A549 (cell line): ENCODE results near the gene AFF2. TPM values are rescaled to one million over a fixed set of nuclear protein-coding genes. Genes with fewer than 3 reads are reported as not detected.

ENCODE experiments used
- ATAC-seq, 2 experiments: fragments of 200-7000 bp in 1 of 2; fragments of >200 bp in 1 of 2; cut with Nextera tagmentation in 1 of 2; cut with Tn5 transposase in 1 of 2; 3 replicates each; pipeline versions ENCODE4 v1.8.0 to v1.9.1; 2018 to 2020; ENCODE audit warnings: mild to moderate bottlenecking in 1 of 2, moderate library complexity in 1 of 2
- CTCF ChIA-PET: fragments of 300-600 bp; sonication (Branson Sonifier 250); formaldehyde crosslinking; extraction: SDS; loops from one replicate; lab custom pipeline; 2021; ENCODE audit warnings: antibody characterized with exemption, inconsistent platforms; lab: Yijun Ruan, JAX
- POLR2A ChIA-PET: fragments of 350-600 bp; formaldehyde crosslinking; extraction: SDS; loops from one replicate; lab custom pipeline; 2021; ENCODE audit warnings: antibody characterized with exemption, inconsistent platforms; lab: Yijun Ruan, JAX
- DNase-seq, 2 experiments: peaks; one replicate each; pipeline versions ENCODE4 v3.0.0 to v3.0.0-alpha.2; 2011 to 2016; ENCODE audit warnings: low read depth in 1 of 2, low spot score in 1 of 2
- FAIRE-seq: peaks from 2 replicates; lab custom pipeline; 2011; peaks lifted over from hg19 to GRCh38; lab: Jason Lieb, UNC
- H3K27ac ChIP-seq, 2 experiments: fragments of >200 bp; sonication (Bioruptor Twin); formaldehyde crosslinking; 3 replicates each; pipeline ENCODE4 v1.5.1; 2016 to 2017
- H3K4me1 ChIP-seq: fragments of >200 bp; sonication (Bioruptor Twin); formaldehyde crosslinking; 3 replicates; pipeline ENCODE4 v1.6.1; 2016
- H3K4me2 ChIP-seq: fragments of >200 bp; sonication (Bioruptor Twin); formaldehyde crosslinking; 3 replicates; pipeline ENCODE4 v1.6.1; 2016
- H3K4me3 ChIP-seq: fragments of >200 bp; sonication (Bioruptor Twin); formaldehyde crosslinking; 3 replicates; pipeline ENCODE4 v1.5.1; 2016
- H3K9me3 ChIP-seq: fragments of >200 bp; sonication (Bioruptor Twin); formaldehyde crosslinking; 3 replicates; pipeline ENCODE4 v1.6.1; 2016
- BHLHE40 ChIP-seq: IDR thresholded peaks from 2 replicates; pipeline ENCODE4 v1.6.1; 2012; ENCODE audit warnings: low read depth, low read length, inconsistent platforms
- CBX2 ChIP-seq: fragments of 200-600 bp; sonication (generic); IDR thresholded peaks from 2 replicates; pipeline ENCODE4 v1.6.1; 2016; ENCODE audit warnings: low read depth, mild to moderate bottlenecking, borderline replicate concordance
- CHD2 ChIP-seq: fragments of 150-350 bp; IDR thresholded peaks from 2 replicates; pipeline ENCODE4 v1.6.1; 2014; ENCODE audit warnings: low read length; ENCODE audit not compliant: partially characterized antibody
- CHD4 ChIP-seq: fragments of 200-600 bp; sonication (generic); IDR thresholded peaks from 2 replicates; pipeline ENCODE4 v1.6.1; 2016; ENCODE audit warnings: antibody characterized with exemption, mild to moderate bottlenecking, borderline replicate concordance
- EHF ChIP-seq: fragments of 250-450 bp; sonication (Bioruptor Pico); IDR thresholded peaks from 2 replicates; pipeline ENCODE4 v1.5.0; 2020; ENCODE audit warnings: mild to moderate bottlenecking
- EHMT2 ChIP-seq: fragments of 200-600 bp; sonication (generic); IDR thresholded peaks from 2 replicates; pipeline ENCODE4 v1.6.1; 2016; ENCODE audit warnings: antibody characterized with exemption, low read depth, mild to moderate bottlenecking, moderate library complexity
- ESRRA ChIP-seq: fragments of 150-350 bp; IDR thresholded peaks from 2 replicates; pipeline ENCODE4 v1.6.1; 2014; ENCODE audit warnings: mild to moderate bottlenecking, low read length, borderline replicate concordance
- HDAC2 ChIP-seq: fragments of 200-600 bp; sonication (generic); IDR thresholded peaks from 2 replicates; pipeline ENCODE4 v1.6.1; 2016
- HEYL ChIP-seq: fragments of 250-450 bp; sonication (Bioruptor Pico); IDR thresholded peaks from 2 replicates; pipeline ENCODE4 v1.8.0; 2021; ENCODE audit warnings: mild to moderate bottlenecking, moderate library complexity
- HOXA7 ChIP-seq: fragments of 250-450 bp; sonication (Bioruptor Pico); IDR thresholded peaks from 2 replicates; pipeline ENCODE4 v1.5.0; 2020; ENCODE audit warnings: mild to moderate bottlenecking, moderate library complexity
- HOXB13 ChIP-seq: fragments of 250-450 bp; sonication (Bioruptor Pico); IDR thresholded peaks from 2 replicates; pipeline ENCODE4 v1.5.0; 2020; ENCODE audit warnings: low read depth, mild to moderate bottlenecking, moderate library complexity
- JUN ChIP-seq, 2 experiments: fragments of >200 bp; sonication (Bioruptor Twin); formaldehyde crosslinking; IDR thresholded peaks; 2 replicates in 1 of 2; 3 replicates in 1 of 2; pipeline ENCODE4 v1.6.1; 2016 to 2017
- KDM5A ChIP-seq: fragments of 200-600 bp; sonication (generic); IDR thresholded peaks from 2 replicates; pipeline ENCODE4 v1.6.1; 2016; ENCODE audit warnings: antibody characterized with exemption, mild to moderate bottlenecking
- NPAS2 ChIP-seq: fragments of 250-450 bp; sonication (Bioruptor Pico); IDR thresholded peaks from 2 replicates; pipeline ENCODE4 v1.8.0; 2022; ENCODE audit warnings: mild to moderate bottlenecking, moderate library complexity, borderline replicate concordance
- NR3C1 ChIP-seq: fragments of >200 bp; sonication (Bioruptor Twin); formaldehyde crosslinking; IDR thresholded peaks from 3 replicates; pipeline ENCODE4 v1.6.1; 2017
- POLR2A ChIP-seq: IDR thresholded peaks from 2 replicates; pipeline ENCODE4 v1.6.1; 2012; ENCODE audit warnings: mild to moderate bottlenecking, low read length
- RARB ChIP-seq: fragments of 250-450 bp; sonication (Bioruptor Pico); IDR thresholded peaks from 2 replicates; pipeline ENCODE4 v1.8.0; 2021; ENCODE audit warnings: mild to moderate bottlenecking, moderate library complexity
- RCOR1 ChIP-seq: fragments of 150-350 bp; IDR thresholded peaks from 2 replicates; pipeline ENCODE4 v1.6.1; 2014; ENCODE audit warnings: antibody characterized with exemption, low read length, low read depth
- SREBF2 ChIP-seq: fragments of 450-650 bp; IDR thresholded peaks from 2 replicates; pipeline ENCODE4 v1.6.1; 2014; ENCODE audit warnings: mild to moderate bottlenecking, moderate library complexity
- TP53 ChIP-seq: fragments of 250-450 bp; sonication (Bioruptor Pico); IDR thresholded peaks from 2 replicates; pipeline ENCODE4 v1.5.0; 2021; ENCODE audit warnings: mild to moderate bottlenecking, moderate library complexity
- ZSCAN20 ChIP-seq: fragments of 250-450 bp; sonication (Bioruptor Pico); IDR thresholded peaks from 2 replicates; pipeline ENCODE4 v1.8.0; 2022; ENCODE audit warnings: mild to moderate bottlenecking, moderate library complexity
- WGBS: methylation state at CpG from one replicate; pipeline ENCODE4 v1.1.6; 2017; ENCODE audit errors: missing lambda C conversion rate; 5-methylcytosine and 5-hydroxymethylcytosine counted together
- polyA plus RNA-seq, 4 experiments: library from polyadenylated mRNA; depleted of rRNA in 3 of 4; stranded (reverse); fragments of >200 nt; fragmentation: RNase III in 1 of 4; extraction: RNeasy Plus Mini Kit Qiagen cat#74134 plus additional on column Dnase treatment in 1 of 4; gene quantifications; 2 replicates in 3 of 4; 3 replicates in 1 of 4; pipeline ENCODE4 v1.2.3, GENCODE V29; 2011 to 2017
- TF ChIP-seq, protein P1 (sequence below): fragments of 150-350 bp; IDR thresholded peaks from 2 replicates; pipeline ENCODE4 v1.6.1; 2014; ENCODE audit warnings: low read depth, mild to moderate bottlenecking, low read length
- TF ChIP-seq, protein P2 (sequence below): fragments of 250-450 bp; sonication (Bioruptor Pico); IDR thresholded peaks from 2 replicates; pipeline ENCODE4 v1.5.0; 2020; ENCODE audit warnings: low read depth, mild to moderate bottlenecking, moderate library complexity

AFF2 gene
- polyA plus RNA-seq, 2 of the 4 experiments (the other 2 are of a cell fraction) = 0.04 TPM; not detected in 1

DNA sequence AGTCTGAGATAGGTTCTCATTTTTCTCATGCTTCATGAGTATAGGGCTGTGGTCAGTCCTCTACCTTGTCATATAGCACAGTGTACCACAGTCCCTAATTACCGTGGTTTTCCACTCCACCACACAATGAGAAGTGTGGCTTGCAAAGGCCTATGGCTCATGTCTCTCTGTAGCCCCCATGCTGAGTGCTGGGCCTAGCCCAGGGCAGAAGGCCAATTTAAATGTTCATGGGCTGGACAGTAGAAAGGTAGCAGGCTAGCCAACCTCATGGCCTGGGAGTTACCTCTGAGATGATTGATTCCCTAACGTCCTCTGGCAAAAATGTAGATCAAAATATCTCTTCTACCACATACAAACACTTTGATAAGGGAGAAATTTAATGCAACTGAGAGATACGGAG lies 222.5 kb downstream of the AFF2 start:
- CTCF ChIA-PET = no interaction called here
- no peak for FAIRE-seq
- H3K9me3 ChIP-seq = no peaks in the 10 kb centered on the region
- H3K4me2 ChIP-seq = no peak overlapping the region
- no peak for DNase-seq
- no peak for ATAC-seq
- POLR2A ChIA-PET = no interaction called here
- 4% methylated on average over 3 of the region's 3 CpGs for WGBS
- no peak overlapping the region for H3K27ac ChIP-seq
- TF ChIP-seq EHMT2 (no peak), NPAS2 (CRISPR knock-in tag) (no peak), RCOR1 (no peak), KDM5A (no peak), HDAC2 (no peak), SREBF2 (no peak), TP53 (CRISPR knock-in tag) (no peak), CBX2 (no peak), JUN (IDR thresholded peaks at IDR 0.05) (no peak), EHF (no peak)
- no peaks in the 10 kb centered on the region for H3K4me1 ChIP-seq
- H3K4me3 ChIP-seq = no peak overlapping the region

DNA sequence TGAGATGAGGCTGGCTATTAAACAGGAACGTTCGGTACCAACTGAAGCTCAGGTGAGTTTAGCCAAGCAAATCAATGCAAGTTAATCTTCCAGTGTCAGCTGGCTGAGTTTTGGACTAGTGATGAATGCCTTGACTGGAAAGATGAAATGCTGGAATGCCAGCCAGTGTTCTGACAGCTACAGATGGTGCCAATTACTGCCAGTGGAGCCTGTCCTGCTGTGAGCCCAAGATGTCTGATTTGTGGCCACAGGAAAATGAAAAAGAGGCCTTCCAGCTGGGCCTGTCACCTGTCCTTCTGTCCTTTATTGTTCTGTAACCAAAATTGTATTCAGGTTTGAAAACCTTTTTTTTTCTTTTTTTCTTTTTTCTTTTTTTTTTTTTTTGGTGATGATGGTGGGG lies 223.1 kb downstream of the AFF2 start:
- 3% methylated on average over 2 of the region's 2 CpGs for WGBS
- H3K27ac ChIP-seq = no peak overlapping the region
- H3K4me2 ChIP-seq = no peak overlapping the region
- no peak overlapping the region for H3K4me3 ChIP-seq
- H3K4me1 ChIP-seq = no peaks in the 10 kb centered on the region
- H3K9me3 ChIP-seq = no peaks in the 10 kb centered on the region
- CTCF ChIA-PET = interaction anchor here (0.7 kb wide), 1 partner anchor 439 kb away, joined by 3 read pairs; no protein-coding TSS in a partner anchor
- ATAC-seq = no peak
- POLR2A ChIA-PET = no interaction called here
- no peak for DNase-seq
- FAIRE-seq = no peak
- no peak for TF ChIP-seq BHLHE40
- TF ChIP-seq HEYL (CRISPR knock-in tag) = no peak
- no peak for TF ChIP-seq HOXA7 (CRISPR knock-in tag)
- no peak for TF ChIP-seq CHD2
- TF ChIP-seq NR3C1 = no peak
- no peak for TF ChIP-seq ESRRA
- TF ChIP-seq EHMT2 = no peak
- no peak for TF ChIP-seq RARB (CRISPR knock-in tag)
- TF ChIP-seq, protein P1, sequence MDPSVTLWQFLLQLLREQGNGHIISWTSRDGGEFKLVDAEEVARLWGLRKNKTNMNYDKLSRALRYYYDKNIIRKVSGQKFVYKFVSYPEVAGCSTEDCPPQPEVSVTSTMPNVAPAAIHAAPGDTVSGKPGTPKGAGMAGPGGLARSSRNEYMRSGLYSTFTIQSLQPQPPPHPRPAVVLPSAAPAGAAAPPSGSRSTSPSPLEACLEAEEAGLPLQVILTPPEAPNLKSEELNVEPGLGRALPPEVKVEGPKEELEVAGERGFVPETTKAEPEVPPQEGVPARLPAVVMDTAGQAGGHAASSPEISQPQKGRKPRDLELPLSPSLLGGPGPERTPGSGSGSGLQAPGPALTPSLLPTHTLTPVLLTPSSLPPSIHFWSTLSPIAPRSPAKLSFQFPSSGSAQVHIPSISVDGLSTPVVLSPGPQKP = no peak
- TF ChIP-seq ZSCAN20 (CRISPR knock-in tag) = no peak

DNA sequence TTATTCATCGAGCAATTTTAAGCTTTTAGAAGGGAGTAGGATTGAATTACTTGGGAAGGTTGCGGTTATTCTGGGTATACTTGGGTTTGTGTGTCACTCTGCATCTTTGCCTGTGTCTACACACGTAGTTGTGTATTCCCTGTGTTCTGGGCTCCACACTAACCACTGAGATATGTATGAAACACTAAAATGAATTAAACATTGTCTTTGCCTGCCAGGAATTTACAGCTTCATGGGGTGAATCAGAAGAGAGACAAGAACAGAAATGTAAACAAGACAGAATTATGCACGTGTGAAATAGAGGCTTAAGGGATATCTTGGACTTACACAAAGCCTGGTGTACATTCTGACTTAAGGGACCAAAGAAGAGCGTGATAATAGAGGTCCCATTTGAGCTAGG lies 228.5 kb downstream of the AFF2 start:
- ChIA-PET POLR2A (no interaction called here), CTCF (interaction anchor here (0.7 kb wide), 1 partner anchor 12 kb away, joined by 3 read pairs; no protein-coding TSS in a partner anchor)
- Histone ChIP-seq H3K9me3 (no peaks in the 10 kb centered on the region), H3K27ac (no peak overlapping the region), H3K4me3 (no peak overlapping the region), H3K4me1 (no peaks in the 10 kb centered on the region), H3K4me2 (no peak overlapping the region)
- DNase-seq (no peak), ATAC-seq (no peak), FAIRE-seq (peak; percentile 32)
- TF ChIP-seq, protein P2, sequence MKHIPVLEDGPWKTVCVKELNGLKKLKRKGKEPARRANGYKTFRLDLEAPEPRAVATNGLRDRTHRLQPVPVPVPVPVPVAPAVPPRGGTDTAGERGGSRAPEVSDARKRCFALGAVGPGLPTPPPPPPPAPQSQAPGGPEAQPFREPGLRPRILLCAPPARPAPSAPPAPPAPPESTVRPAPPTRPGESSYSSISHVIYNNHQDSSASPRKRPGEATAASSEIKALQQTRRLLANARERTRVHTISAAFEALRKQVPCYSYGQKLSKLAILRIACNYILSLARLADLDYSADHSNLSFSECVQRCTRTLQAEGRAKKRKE (CRISPR knock-in tag) = no peak
- TF ChIP-seq HOXB13 (CRISPR knock-in tag) (no peak), RCOR1 (no peak), POLR2A (no peak), CHD4 (no peak)
- WGBS = 12% methylated on average over 5 of the region's 5 CpGs
